GM13977 (cell line): ENCODE results near the gene KCNMB1.

Experiments used
- DNase-seq: peaks from one replicate; pipeline ENCODE4 v3.0.0; 2012; ENCODE audit warnings: low spot score
- CTCF ChIP-seq: IDR thresholded peaks from 2 replicates; pipeline ENCODE4 v1.5.1; 2012; ENCODE audit warnings: mild to moderate bottlenecking, control low read depth; ENCODE audit not compliant: insufficient read depth; ENCODE audit errors: extremely low read depth, missing control alignments
- in situ Hi-C: fragments of 300-500 bp; cut with MboI; formaldehyde crosslinking; loops from one replicate; pipeline ENCODE4 v1.12.0; 2022; ENCODE audit warnings: low sequenced_read_pairs, low pct_unique_long_range_greater_than_20kb, mixed read lengths, inconsistent platforms; ENCODE audit not compliant: unreplicated experiment

The KCNMB1 gene

GRCh38 chr5:170426149-170426767 lies 37.1 kb upstream of the KCNMB1 start:
- in situ Hi-C loops, result loop anchor here (10.0 kb wide), 1 partner anchor 201 kb away; no protein-coding TSS in a partner anchor
- peak; percentile 43 for DNase-seq
- peak; percentile 51 for TF ChIP-seq CTCF

- DNase-seq, result no peak
- in situ Hi-C loops, result loop anchor here (10.0 kb wide), 1 partner anchor 201 kb away; no protein-coding TSS in a partner anchor
- no peak for TF ChIP-seq CTCF
These were observed 36.6 kb upstream of the KCNMB1 start for GRCh38 chr5:170425731-170426130.

- no peak for DNase-seq
- in situ Hi-C loops, result loop anchor here (10.0 kb wide), 1 partner anchor 200 kb away; no protein-coding TSS in a partner anchor
- TF ChIP-seq CTCF, result no peak
These were observed 35.5 kb upstream of the KCNMB1 start for GRCh38 chr5:170424629-170425028.

- in situ Hi-C loops, result loop anchor here (10.0 kb wide), 1 partner anchor 199 kb away; no protein-coding TSS in a partner anchor
- TF ChIP-seq CTCF, result no peak
- DNase-seq, result no peak
These were observed 34.5 kb upstream of the KCNMB1 start for GRCh38 chr5:170423692-170424091.

GRCh38 chr5:170421826-170422225 lies 32.7 kb upstream of the KCNMB1 start:
- in situ Hi-C loops, result loop anchor here (10.0 kb wide), 1 partner anchor 197 kb away; no protein-coding TSS in a partner anchor
- no peak for TF ChIP-seq CTCF

GRCh38 chr5:170420806-170421412 lies 31.7 kb upstream of the KCNMB1 start:
- peak; percentile 72 for TF ChIP-seq CTCF
- DNase-seq, result peak; percentile 68
- in situ Hi-C loops, result loop anchor here (10.0 kb wide), 1 partner anchor 196 kb away; no protein-coding TSS in a partner anchor

More at GRCh38 chr5:170421826-170422225, 32.7 kb upstream of the KCNMB1 start:
- no peak for DNase-seq
